Activated CD8-positive, alpha-beta memory T cell treated with anti-CD3 and anti-CD28 coated beads, Interleukin-2, amount 50 U/mL, for 24 hours (primary cell): ENCODE results near the gene ALDH2.
"Not testable (repeated sequence)": the region's sequence is repeated elsewhere in the genome, so short reads cannot be mapped to it uniquely, and the experiment has no call there.

ENCODE experiments used
- DNase-seq: peaks from one replicate; pipeline ENCODE4 v3.0.0-alpha.2; 2020; ENCODE audit errors: extremely low read depth

Gene ALDH2

GRCh38 chr12:111766608-111767361, at the start of gene ALDH2:
Gene ALDH2 (plus strand): TSS chr12:111766933. CDS start chr12:111766983, 50 bp downstream.
- no peak for DNase-seq

DNA sequence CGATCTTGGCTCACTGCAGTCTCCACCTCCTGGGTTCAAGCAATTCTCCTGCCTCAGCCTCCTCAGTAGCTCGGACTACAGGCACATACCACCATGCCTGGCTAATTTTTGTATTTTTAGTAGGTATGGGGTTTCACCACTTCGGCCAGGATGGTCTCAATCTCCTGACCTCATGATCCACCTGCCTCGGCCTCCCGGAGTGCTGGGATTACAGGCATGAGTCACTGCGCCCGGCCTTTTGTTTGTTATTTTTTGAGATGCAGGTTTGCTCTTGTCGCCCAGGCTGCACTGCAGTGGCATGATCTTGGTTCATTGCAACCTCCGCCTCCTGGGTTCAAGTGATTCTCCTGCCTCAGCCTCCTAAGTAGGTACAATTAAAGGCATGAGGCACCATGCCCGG, 47.4 kb upstream of the ALDH2 start:
- not testable (repeated sequence) for DNase-seq

DNA sequence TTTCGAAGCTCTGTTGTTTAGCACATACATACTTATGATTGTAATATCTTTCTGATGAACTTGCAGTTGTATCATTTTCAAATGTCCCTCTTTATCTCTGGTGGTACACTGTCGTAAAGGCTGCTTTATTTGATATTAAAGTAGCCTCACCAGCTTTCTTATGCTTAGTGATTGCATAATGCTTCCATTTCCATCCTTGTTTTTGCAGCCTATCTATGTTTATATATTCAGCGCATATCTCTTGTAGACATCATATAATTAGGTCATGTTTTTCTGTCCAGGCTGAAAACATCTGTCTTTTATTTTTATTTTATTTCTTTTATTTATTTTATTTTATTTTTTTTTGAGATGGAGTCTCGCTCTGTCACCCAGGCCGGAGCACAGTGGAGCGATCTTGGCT, 46.3 kb upstream of the ALDH2 start:
- DNase-seq: no peak

GRCh38 chr12:111723646-111724360, 42.9 kb upstream of the ALDH2 start:
- DNase-seq: not testable (repeated sequence)

DNA sequence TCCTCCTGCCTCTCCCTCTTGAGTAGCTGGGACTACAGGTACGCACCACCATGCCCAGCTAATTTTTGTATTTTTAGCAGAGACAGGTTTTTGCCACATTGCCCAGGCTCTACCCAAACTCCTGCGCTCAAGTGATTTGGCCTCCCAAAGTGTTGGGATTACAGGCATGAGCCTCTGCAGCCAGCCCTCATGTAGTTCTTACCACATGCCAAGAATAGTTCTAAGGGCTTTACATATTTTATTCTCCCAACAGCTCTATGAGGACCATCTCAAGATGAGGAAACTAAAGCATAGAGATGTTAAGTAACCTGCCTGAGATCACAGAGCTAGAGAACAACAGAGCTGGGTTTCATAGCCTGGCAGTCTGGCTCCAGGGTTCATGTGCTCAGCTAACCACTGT, 37.9 kb upstream of the ALDH2 start:
- no peak for DNase-seq

- no peak for DNase-seq
These were observed 36.3 kb upstream of the ALDH2 start for GRCh38 chr12:111730420-111730819.

GRCh38 chr12:111732786-111733185, 33.9 kb upstream of the ALDH2 start:
- DNase-seq: no peak

- DNase-seq: no peak
These were observed 33.3 kb upstream of the ALDH2 start for GRCh38 chr12:111733340-111733915.

DNA sequence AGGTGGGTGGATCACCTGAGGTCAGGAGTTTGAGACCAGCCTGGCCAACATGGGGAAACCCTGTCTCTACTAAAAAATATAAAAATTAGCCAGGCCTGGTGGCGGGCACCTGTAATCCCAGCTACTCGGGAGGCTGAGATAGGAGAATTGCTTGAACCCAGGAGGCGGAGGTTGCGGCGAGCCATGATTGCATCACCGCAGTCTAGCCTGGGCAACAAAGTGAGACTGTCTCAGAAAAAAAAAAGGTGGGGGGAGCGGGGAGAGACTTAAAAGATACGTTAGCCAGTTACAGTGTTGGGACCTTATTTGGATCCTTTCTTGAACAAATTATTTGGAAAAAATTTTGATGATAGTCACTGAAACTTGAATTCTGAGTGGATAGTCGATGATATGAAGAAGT, 27.2 kb upstream of the ALDH2 start:
- not testable (repeated sequence) for DNase-seq

DNA sequence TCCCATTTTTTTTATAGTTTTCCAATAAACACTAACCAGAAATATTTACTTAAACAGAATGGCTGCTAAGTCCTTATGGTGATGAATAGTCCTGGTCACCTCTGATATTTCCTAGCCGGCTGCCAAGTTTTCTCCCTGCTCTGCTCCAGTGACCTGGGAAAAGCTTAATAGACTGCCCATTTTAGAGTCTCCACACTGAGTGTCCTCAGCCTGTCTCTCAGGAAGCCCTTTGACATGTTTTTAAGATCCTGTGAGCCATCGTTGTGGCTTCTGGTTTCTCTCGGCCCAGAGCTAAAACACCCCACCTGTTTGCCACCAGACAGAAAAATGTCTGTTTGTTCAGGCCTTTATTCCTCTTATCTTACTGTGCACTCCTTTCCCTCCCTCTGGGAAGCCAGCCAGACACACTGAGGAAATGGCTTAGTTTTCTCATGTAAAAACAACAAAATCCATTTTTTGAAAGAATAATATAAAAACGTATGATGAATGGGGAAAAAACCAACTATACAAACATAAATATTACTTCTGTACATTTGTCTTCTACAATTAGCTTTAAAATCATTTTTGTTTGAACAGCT, 25.4 kb upstream of the ALDH2 start:
- no peak for DNase-seq

DNA sequence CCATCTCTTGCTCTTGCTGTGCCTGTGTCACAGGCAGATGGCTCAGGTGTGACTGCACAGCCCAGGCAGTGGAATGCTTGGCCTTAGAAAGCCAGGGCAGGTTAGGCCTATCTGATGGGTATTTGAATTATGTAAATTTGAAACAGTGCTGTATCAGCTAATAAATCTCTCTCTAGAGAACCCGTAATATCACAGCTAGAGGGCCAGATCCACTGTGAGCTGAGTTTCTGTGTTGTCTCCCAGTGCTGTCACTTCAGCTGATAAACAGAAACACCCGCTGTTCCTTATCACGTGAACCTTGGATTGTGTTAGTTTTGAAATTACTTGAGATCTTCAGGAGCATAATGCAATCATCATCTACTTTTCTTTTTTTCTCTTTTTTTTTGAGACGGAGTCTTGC, 21.5 kb upstream of the ALDH2 start:
- DNase-seq: no peak

GRCh38 chr12:111747333-111747732, 19.4 kb upstream of the ALDH2 start:
- DNase-seq: no peak

GRCh38 chr12:111748151-111748672, 18.5 kb upstream of the ALDH2 start:
- DNase-seq: no peak

GRCh38 chr12:111748867-111749266, 17.9 kb upstream of the ALDH2 start:
- no peak for DNase-seq

DNA sequence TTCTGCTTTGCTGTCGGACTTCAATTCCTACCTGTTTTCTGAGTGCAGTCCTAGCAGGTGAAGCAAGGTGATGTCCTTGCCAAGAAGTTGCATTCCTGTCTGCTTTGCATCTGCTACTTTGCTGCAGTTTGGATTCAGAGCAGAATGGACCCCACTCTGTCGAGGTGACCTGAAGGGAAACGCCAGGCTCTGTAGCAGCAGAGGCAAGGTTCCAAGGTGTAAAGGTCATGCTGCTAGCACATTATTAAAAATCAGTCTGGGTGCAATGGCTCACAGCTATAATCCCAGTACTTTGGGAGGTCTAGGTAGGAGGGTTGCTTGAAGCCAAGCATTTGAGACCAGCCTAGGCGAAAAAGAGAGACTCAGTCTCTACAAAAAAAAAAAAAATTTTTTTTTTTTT, 17.3 kb upstream of the ALDH2 start:
- DNase-seq: no peak

DNA sequence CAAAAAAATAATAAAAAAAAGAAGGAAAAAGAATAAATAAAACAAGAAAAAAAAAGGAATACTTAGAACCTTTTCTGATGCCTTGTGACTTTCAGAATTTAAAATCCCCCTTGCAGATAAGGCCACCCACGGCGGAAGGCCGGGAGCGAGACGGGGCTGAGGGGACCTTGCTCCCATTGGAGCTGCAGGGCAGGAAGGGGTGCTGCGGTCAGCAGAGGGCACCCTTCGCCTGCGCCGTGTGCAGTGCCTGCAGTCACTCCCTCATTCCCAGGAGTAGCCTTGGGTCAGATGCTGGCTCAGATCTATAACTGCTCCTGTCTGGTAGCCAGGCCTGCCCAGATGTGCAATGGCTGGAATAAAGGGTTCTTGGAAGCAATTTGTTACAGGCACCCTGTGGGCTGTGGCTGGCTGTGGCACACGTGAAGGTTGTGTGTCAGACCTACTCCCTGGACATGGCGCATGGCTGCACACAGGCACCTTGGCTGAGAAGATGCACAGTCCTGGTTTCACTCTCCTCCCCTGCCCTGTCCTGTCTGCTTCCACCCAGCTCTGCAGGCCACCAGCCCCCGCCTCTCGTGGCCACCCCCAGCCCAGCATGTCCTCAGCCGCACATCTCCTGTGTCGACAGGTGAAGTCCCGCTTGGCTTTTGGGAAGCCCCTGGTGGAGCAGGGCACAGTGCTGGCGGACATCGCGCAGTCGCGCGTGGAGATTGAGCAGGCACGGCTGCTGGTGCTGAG, 13.4 kb upstream of the ALDH2 start:
- DNase-seq: no peak

- no peak for DNase-seq
These were observed 12.1 kb upstream of the ALDH2 start for GRCh38 chr12:111754671-111755070.

GRCh38 chr12:111756196-111756595, 10.5 kb upstream of the ALDH2 start:
- no peak for DNase-seq

DNA sequence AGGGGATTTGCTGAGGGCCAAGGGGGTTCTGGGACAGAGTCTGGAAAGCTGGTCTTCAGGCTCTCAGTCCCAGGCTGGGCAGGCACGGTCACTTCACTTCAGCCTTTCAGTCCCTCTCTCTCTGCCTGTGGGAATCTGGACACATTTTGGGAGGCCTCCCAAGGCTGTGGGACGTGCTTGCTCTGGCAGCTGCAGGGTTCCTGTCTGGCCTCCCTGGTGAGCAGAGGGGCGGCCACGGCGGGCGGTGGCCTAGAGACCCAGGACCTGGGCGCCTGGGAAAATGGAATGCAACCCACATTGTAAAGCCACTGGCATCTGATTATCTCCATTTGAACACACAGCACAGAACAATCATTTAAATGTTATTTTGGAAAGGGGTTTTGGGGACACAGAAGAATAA, 10.1 kb upstream of the ALDH2 start:
- DNase-seq: no peak

DNA sequence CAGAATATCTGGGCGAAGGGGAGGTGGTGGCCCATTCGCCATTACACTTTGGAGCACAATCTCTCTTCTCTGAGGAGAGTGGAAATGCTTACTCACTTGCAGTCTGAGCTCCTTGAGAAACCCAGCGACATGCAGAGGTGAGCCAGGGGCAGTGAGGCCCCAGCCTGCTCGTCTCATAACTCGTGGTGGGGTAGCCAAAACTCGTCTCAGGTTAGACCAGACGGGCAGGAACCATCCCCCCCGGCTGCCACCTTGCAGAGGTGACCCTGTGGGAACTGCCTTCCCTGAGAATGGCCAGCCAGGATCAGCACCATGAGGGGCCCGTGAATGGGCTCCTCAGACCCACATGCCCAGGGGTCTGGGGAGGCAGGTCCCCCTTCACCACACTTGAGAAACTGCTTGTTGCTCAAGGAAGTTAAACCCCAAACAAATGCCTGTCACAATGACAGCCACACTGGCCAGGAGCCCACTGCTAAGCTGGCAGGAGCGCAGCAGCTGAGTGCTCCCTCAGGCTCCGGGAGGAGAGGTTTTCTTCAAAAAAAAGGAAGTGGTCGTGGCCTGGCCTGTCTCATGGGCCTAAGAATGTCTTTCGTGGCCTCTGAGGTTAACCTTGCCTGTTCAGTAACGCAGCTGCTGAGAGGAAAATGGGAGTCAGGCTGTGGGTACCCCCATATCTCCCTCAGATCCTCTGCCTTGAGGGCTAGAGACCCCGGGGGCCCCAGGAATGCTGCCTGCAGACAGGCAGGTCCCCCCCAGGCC, 9.2 kb upstream of the ALDH2 start:
- no peak for DNase-seq

DNA sequence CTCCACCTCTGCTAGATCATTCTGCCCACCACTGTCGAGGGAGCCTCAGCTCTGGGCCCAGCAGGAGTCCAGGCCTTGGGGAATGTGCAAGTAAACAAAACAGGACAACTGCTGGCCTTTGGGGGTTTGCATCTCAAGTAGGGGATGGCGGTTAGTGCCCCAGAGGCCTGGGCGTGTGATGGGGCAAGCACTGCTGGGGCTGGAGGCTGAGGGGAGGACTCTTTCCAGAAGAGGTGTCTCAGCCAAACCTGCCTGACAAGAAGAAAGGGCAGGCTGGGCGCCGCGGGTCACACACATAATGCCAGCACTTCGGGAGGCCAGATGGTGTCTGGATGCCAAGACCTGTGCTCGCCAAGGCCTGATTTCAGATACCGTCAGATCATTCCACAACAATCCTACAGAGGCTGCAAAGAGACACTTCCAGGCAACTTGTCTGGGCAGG, 8.6 kb upstream of the ALDH2 start:
- DNase-seq: no peak
